GM23248 (cell line): Measurements from ENCODE around the gene MRPS2. TPM values are rescaled to one million over a fixed set of nuclear protein-coding genes. Genes with fewer than 3 reads are reported as not detected.

Experiments
- DNase-seq: peaks from one replicate; pipeline ENCODE4 v3.0.0-alpha.2; 2015
- H2AFZ ChIP-seq: fragments of 200-600 bp; sonication (generic); 2 replicates; pipeline ENCODE4 v1.6.1; 2016; ENCODE audit warnings: antibody characterized with exemption
- H3F3A ChIP-seq: fragments of 200-600 bp; sonication (generic); 2 replicates; pipeline ENCODE4 v1.6.1; 2016; ENCODE audit warnings: mild to moderate bottlenecking, antibody characterized with exemption, mixed run types; ENCODE audit not compliant: insufficient read depth
- H3K27ac ChIP-seq: fragments of 200-600 bp; sonication (generic); 2 replicates; pipeline ENCODE4 v1.5.1; 2016; ENCODE audit warnings: mild to moderate bottlenecking
- H3K27me3 ChIP-seq: fragments of 200-600 bp; sonication (generic); replicated peaks from 2 replicates; pipeline ENCODE4 v1.6.1; 2016; ENCODE audit warnings: mild to moderate bottlenecking; ENCODE audit not compliant: insufficient read depth
- H3K36me3 ChIP-seq: fragments of 200-600 bp; sonication (generic); 2 replicates; pipeline ENCODE4 v1.6.1; 2016; ENCODE audit warnings: low read depth, mild to moderate bottlenecking
- H3K4me1 ChIP-seq: fragments of 200-600 bp; sonication (generic); 2 replicates; pipeline ENCODE4 v1.6.1; 2016; ENCODE audit warnings: mild to moderate bottlenecking; ENCODE audit not compliant: insufficient read depth
- H3K4me2 ChIP-seq: fragments of 200-600 bp; sonication (generic); one replicate; pipeline ENCODE4 v1.6.1; 2016; ENCODE audit warnings: mild to moderate bottlenecking; ENCODE audit not compliant: unreplicated experiment
- H3K4me3 ChIP-seq: fragments of 200-600 bp; sonication (generic); 2 replicates; pipeline ENCODE4 v1.5.1; 2016; ENCODE audit warnings: mild to moderate bottlenecking
- H3K79me2 ChIP-seq: fragments of 200-600 bp; sonication (generic); 2 replicates; pipeline ENCODE4 v1.6.1; 2016; ENCODE audit warnings: mild to moderate bottlenecking; ENCODE audit not compliant: insufficient read depth
- H3K9ac ChIP-seq: fragments of 200-600 bp; sonication (generic); 2 replicates; pipeline ENCODE4 v1.6.1; 2016; ENCODE audit warnings: mild to moderate bottlenecking
- H3K9me2 ChIP-seq: fragments of 200-600 bp; sonication (generic); 2 replicates; pipeline ENCODE4 v1.6.1; 2016; ENCODE audit warnings: mixed run types, mild to moderate bottlenecking, moderate library complexity; ENCODE audit not compliant: insufficient read depth
- H3K9me3 ChIP-seq: fragments of 200-600 bp; sonication (generic); one replicate; pipeline ENCODE4 v1.6.1; 2017; ENCODE audit warnings: low read depth
- H4K20me1 ChIP-seq: fragments of 200-600 bp; sonication (generic); 2 replicates; pipeline ENCODE4 v1.6.0; 2016; ENCODE audit not compliant: insufficient read depth
- EZH2 ChIP-seq: fragments of 200-600 bp; sonication (generic); IDR thresholded peaks from 2 replicates; pipeline ENCODE4 v1.6.1; 2018; ENCODE audit warnings: antibody characterized with exemption, mild to moderate bottlenecking; ENCODE audit not compliant: insufficient read depth, poor library complexity, severe bottlenecking
- EZH2phosphoT487 ChIP-seq: fragments of 200-600 bp; sonication (generic); IDR thresholded peaks from 2 replicates; pipeline ENCODE4 v1.6.1; 2018; ENCODE audit warnings: antibody characterized with exemption, moderate library complexity, mild to moderate bottlenecking, low read depth; ENCODE audit not compliant: insufficient read depth
- WGBS, 2 experiments: methylation state at CpG; one replicate each; pipeline ENCODE4 v1.1.6; 2015 to 2017; ENCODE audit warnings: low lambda C conversion rate in 2 of 2, low coverage in 1 of 2; ENCODE audit errors: missing lambda C conversion rate in 2 of 2; 5-methylcytosine and 5-hydroxymethylcytosine counted together
- in situ Hi-C: fragments of 300-500 bp; cut with MboI; formaldehyde crosslinking; loops from 2 replicates; pipeline ENCODE4 v1.15.0; 2020
- polyA plus RNA-seq: library from polyadenylated mRNA; unstranded; fragments of >200 nt; fragmentation: Nextera tagmentation; extraction: Ambion mirVana; gene quantifications from 2 replicates; pipeline ENCODE4 v1.2.1, GENCODE V29; 2016
- total RNA-seq: library from RNA; depleted of rRNA; stranded (reverse); fragments of >200 nt; shearing (Covaris generic); gene quantifications from 2 replicates; pipeline ENCODE4 v1.2.3, GENCODE V29; 2014

The MRPS2 gene
- total and polyA plus RNA-seq, 2 experiments from 2014 or later, result 45.3 to 51.7 TPM

- Histone ChIP-seq H3F3A (peaks cover 13% of the 10 kb centered on the region; the same call in 1 of the 2 replicates), H3K27me3 (no peaks in the 10 kb centered on the region), H3K4me3 (no peak overlapping the region), H4K20me1 (no peaks in the 10 kb centered on the region), H3K4me1 (peaks cover 11% of the 10 kb centered on the region), H3K36me3 (no peaks in the 10 kb centered on the region), H3K79me2 (peaks cover 12% of the 10 kb centered on the region), H3K9me2 (no peaks in the 10 kb centered on the region), H3K9me3 (no peaks in the 10 kb centered on the region), H2AFZ (no peak overlapping the region), H3K9ac (no peak overlapping the region), H3K27ac (no peak overlapping the region), H3K4me2 (no peak overlapping the region)
- in situ Hi-C loops, result no loop called here
- WGBS, 2 experiments, result 59 to 61% methylated on average over 13 to 14 of the region's 14 CpGs
- no peak for DNase-seq
- TF ChIP-seq EZH2phosphoT487 (no peak), EZH2 (no peak)
These were observed 6.0 kb downstream of the MRPS2 start for GRCh38 chr9:135506327-135507103.

- Histone ChIP-seq H3K4me2 (no peak overlapping the region), H3K9ac (no peak overlapping the region), H3K4me3 (no peak overlapping the region), H3K9me2 (no peaks in the 10 kb centered on the region), H3K36me3 (no peaks in the 10 kb centered on the region), H3K9me3 (no peaks in the 10 kb centered on the region), H3K4me1 (peaks cover 12% of the 10 kb centered on the region), H3K27me3 (no peaks in the 10 kb centered on the region), H4K20me1 (no peaks in the 10 kb centered on the region), H3F3A (peaks cover 13% of the 10 kb centered on the region; the same call in 1 of the 2 replicates), H3K27ac (no peak overlapping the region), H3K79me2 (peaks cover 3% of the 10 kb centered on the region), H2AFZ (no peak overlapping the region)
- WGBS, 2 experiments, result 87% methylated on average over 23 of the region's 23 CpGs
- TF ChIP-seq EZH2phosphoT487 (no peak), EZH2 (no peak)
- in situ Hi-C loops, result no loop called here
- no peak for DNase-seq
These were observed 6.9 kb downstream of the MRPS2 start for GRCh38 chr9:135507104-135508035.

GRCh38 chr9:135508211-135508820, 7.8 kb downstream of the MRPS2 start:
- Histone ChIP-seq H3K9me3 (no peaks in the 10 kb centered on the region), H3F3A (peaks cover 13% of the 10 kb centered on the region; the same call in 1 of the 2 replicates), H3K27ac (no peak overlapping the region), H3K4me1 (peaks cover 12% of the 10 kb centered on the region), H3K9ac (no peak overlapping the region), H3K79me2 (no peaks in the 10 kb centered on the region; the same call in 1 of the 2 replicates), H3K4me3 (no peak overlapping the region), H3K36me3 (no peaks in the 10 kb centered on the region), H3K27me3 (no peaks in the 10 kb centered on the region), H3K4me2 (no peak overlapping the region), H2AFZ (no peak overlapping the region), H4K20me1 (no peaks in the 10 kb centered on the region), H3K9me2 (no peaks in the 10 kb centered on the region)
- in situ Hi-C loops, result no loop called here
- no peak for TF ChIP-seq EZH2
- TF ChIP-seq EZH2phosphoT487, result no peak
- DNase-seq, result no peak
- WGBS, 2 experiments, result 85% methylated on average over 9 of the region's 9 CpGs

GRCh38 chr9:135509458-135509857, 9.0 kb downstream of the MRPS2 start:
- no peaks in the 10 kb centered on the region for H3K9me3 ChIP-seq

More at GRCh38 chr9:135509458-135509857, 9.0 kb downstream of the MRPS2 start:
- no peak for TF ChIP-seq EZH2phosphoT487
- no peak overlapping the region for H3K4me2 ChIP-seq
- peaks cover 13% of the 10 kb centered on the region; the same call in 1 of the 2 replicates for H3F3A ChIP-seq
- H3K79me2 ChIP-seq, result no peaks in the 10 kb centered on the region
- no peaks in the 10 kb centered on the region for H3K9me2 ChIP-seq
- no peak for DNase-seq
- H3K4me1 ChIP-seq, result peaks cover 12% of the 10 kb centered on the region
- H3K9ac ChIP-seq, result no peak overlapping the region
- no peak overlapping the region for H3K27ac ChIP-seq
- WGBS, 2 experiments, result 69 to 76% methylated on average over 2 of the region's 2 CpGs
- no peaks in the 10 kb centered on the region for H4K20me1 ChIP-seq
- in situ Hi-C loops, result no loop called here
- H2AFZ ChIP-seq, result no peak overlapping the region
- H3K36me3 ChIP-seq, result no peaks in the 10 kb centered on the region
- no peaks in the 10 kb centered on the region for H3K27me3 ChIP-seq
- no peak overlapping the region for H3K4me3 ChIP-seq
